Chondrocyte (in vitro differentiated cells): ENCODE measurements around the gene PHKG2. TPM values are rescaled to one million over a fixed set of nuclear protein-coding genes. Genes with fewer than 3 reads are reported as not detected.

ENCODE experiments used
- DNase-seq: peaks from one replicate; pipeline ENCODE4 v3.0.0; 2021; ENCODE audit warnings: mixed read lengths, low spot score
- H3K27ac Mint-ChIP-seq: one replicate; pipeline ENCODE4 v1.8.0; 2021; ENCODE audit warnings: mild to moderate bottlenecking, moderate library complexity, mixed read lengths; ENCODE audit not compliant: unreplicated experiment
- H3K27me3 Mint-ChIP-seq: 2 replicates; pipeline ENCODE4 v1.8.0; 2021; ENCODE audit warnings: low read depth, mixed read lengths
- H3K36me3 Mint-ChIP-seq: 2 replicates; pipeline ENCODE4 v1.8.0; 2021; ENCODE audit warnings: low read depth, mixed read lengths
- H3K4me1 Mint-ChIP-seq: 2 replicates; pipeline ENCODE4 v1.8.0; 2021; ENCODE audit warnings: low read depth, mild to moderate bottlenecking, mixed read lengths
- H3K4me3 Mint-ChIP-seq: one replicate; pipeline ENCODE4 v1.8.0; 2021; ENCODE audit warnings: mild to moderate bottlenecking, moderate library complexity, mixed read lengths; ENCODE audit not compliant: unreplicated experiment
- H3K9me3 Mint-ChIP-seq: 2 replicates; pipeline ENCODE4 v1.8.0; 2021; ENCODE audit warnings: low read depth, mixed read lengths
- total RNA-seq: library from RNA; stranded (reverse); gene quantifications from 3 replicates; pipeline ENCODE4 v1.2.1, GENCODE V29; 2021
- TF ChIP-seq, protein P1 (sequence below): fragments of 200-600 bp; sonication (generic); IDR thresholded peaks from 2 replicates; pipeline ENCODE4 v1.5.0; 2021; ENCODE audit warnings: antibody characterized with exemption, mild to moderate bottlenecking, moderate library complexity

The PHKG2 gene
- total RNA-seq, 1 donor from 2014 or later, result 19.0 TPM

DNA sequence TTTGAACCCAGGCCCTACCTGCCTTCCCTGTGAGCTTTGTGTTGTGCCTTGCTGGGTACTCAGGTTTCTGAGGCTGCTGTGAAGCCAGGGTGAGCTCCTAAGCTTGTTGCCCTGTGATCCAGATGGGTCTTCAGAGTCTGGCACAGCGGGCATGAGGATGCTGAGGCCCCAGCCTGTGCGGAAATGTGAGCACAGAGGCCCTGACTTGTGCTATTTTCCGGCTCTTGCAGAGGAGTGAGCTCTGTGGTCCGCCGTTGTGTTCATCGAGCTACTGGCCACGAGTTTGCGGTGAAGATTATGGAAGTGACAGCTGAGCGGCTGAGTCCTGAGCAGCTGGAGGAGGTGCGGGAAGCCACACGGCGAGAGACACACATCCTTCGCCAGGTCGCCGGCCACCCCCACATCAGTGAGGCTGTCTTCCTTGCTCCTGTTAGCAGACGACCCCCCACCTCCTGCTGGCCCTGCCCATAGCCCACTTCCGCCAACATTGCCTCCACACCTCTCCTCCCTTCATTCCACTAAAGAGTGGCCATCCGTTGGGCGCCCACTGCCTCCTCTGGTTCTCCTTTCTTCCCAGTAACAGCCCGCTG, 2.7 kb downstream of the PHKG2 start:
- TF ChIP-seq, protein P1, sequence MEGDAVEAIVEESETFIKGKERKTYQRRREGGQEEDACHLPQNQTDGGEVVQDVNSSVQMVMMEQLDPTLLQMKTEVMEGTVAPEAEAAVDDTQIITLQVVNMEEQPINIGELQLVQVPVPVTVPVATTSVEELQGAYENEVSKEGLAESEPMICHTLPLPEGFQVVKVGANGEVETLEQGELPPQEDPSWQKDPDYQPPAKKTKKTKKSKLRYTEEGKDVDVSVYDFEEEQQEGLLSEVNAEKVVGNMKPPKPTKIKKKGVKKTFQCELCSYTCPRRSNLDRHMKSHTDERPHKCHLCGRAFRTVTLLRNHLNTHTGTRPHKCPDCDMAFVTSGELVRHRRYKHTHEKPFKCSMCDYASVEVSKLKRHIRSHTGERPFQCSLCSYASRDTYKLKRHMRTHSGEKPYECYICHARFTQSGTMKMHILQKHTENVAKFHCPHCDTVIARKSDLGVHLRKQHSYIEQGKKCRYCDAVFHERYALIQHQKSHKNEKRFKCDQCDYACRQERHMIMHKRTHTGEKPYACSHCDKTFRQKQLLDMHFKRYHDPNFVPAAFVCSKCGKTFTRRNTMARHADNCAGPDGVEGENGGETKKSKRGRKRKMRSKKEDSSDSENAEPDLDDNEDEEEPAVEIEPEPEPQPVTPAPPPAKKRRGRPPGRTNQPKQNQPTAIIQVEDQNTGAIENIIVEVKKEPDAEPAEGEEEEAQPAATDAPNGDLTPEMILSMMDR, result no peak

DNA sequence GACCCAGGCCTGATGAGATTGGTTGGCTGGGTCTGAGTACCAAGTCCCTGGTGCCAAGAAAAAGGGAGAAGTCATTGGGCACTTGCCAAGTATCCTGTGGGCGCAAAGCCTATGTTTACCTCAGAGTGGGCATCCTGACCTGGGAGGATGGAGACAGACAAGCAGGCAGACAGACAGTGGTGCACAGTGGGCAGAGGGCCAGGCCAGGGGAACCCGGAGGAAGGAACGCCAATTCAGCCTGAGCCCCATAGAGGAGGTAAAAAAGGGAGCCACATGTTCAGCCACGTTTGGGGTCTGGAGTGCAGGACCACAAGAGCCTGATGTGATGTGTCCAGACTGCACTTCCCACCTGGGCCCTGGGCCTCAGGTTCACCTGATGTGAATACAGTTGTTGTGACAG, 5.4 kb downstream of the PHKG2 start:
- DNase-seq, result no peak
- peaks cover 15% of the 10 kb centered on the region for H3K4me1 Mint-ChIP-seq
- no peak overlapping the region for H3K4me3 Mint-ChIP-seq
- H3K27me3 Mint-ChIP-seq, result no peaks in the 10 kb centered on the region
- H3K9me3 Mint-ChIP-seq, result no peaks in the 10 kb centered on the region
- no peak overlapping the region for H3K27ac Mint-ChIP-seq
- TF ChIP-seq, protein P1, result no peak
- H3K36me3 Mint-ChIP-seq, result peaks cover 11% of the 10 kb centered on the region

More for the DNA sequence above, 2.7 kb downstream of the PHKG2 start:
- H3K36me3 Mint-ChIP-seq, result peaks cover 9% of the 10 kb centered on the region
- H3K4me1 Mint-ChIP-seq, result peaks cover 25% of the 10 kb centered on the region
- H3K9me3 Mint-ChIP-seq, result no peaks in the 10 kb centered on the region
- no peak overlapping the region for H3K27ac Mint-ChIP-seq
- H3K27me3 Mint-ChIP-seq, result no peaks in the 10 kb centered on the region
- H3K4me3 Mint-ChIP-seq, result no peak overlapping the region
- no peak for DNase-seq

DNA sequence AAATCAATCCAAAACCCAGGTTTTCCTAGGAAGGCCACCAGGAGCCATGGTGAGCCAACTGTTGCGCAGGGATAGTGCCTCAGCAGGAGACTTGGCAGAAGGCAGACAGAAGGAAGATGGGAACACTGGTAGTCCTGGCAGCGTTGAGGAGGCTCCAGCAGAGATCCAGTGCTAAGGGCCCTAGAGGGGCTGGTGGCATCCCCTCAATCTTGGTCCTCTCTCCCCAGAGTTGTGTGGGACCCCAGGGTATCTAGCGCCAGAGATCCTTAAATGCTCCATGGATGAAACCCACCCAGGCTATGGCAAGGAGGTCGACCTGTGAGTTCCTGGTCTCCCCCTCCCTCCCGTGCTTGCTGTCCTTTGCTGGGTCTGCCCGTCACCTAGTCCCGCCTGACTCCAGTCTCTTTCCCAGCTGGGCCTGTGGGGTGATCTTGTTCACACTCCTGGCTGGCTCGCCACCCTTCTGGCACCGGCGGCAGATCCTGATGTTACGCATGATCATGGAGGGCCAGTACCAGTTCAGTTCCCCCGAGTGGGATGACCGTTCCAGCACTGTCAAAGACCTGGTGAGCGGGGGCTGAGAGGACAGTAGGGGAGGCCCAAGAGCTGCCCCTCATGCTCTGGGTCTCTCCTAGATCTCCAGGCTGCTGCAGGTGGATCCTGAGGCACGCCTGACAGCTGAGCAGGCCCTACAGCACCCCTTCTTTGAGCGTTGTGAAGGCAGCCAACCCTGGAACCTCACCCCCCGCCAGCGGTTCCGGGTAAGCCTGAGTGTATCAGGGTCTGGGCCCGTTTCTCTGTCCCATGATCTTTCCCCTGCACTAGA, 7.9 kb downstream of the PHKG2 start:
- H3K9me3 Mint-ChIP-seq, result no peaks in the 10 kb centered on the region
- H3K27me3 Mint-ChIP-seq, result no peaks in the 10 kb centered on the region
- H3K36me3 Mint-ChIP-seq, result peaks cover 11% of the 10 kb centered on the region
- H3K27ac Mint-ChIP-seq, result no peak overlapping the region
- peak; percentile 79 for DNase-seq
- H3K4me1 Mint-ChIP-seq, result peaks cover 12% of the 10 kb centered on the region
- TF ChIP-seq, protein P1, result no peak
- H3K4me3 Mint-ChIP-seq, result no peak overlapping the region

DNA sequence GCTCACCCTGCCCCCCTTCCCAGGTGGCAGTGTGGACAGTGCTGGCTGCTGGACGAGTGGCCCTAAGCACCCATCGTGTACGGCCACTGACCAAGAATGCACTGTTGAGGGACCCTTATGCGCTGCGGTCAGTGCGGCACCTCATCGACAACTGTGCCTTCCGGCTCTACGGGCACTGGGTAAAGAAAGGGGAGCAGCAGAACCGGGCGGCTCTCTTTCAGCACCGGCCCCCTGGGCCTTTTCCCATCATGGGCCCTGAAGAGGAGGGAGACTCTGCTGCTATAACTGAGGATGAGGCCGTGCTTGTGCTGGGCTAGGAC, 8.5 kb downstream of the PHKG2 start:
- Mint-ChIP-seq H3K27me3 (no peaks in the 10 kb centered on the region), H3K4me3 (no peak overlapping the region), H3K9me3 (no peaks in the 10 kb centered on the region), H3K36me3 (peaks cover 7% of the 10 kb centered on the region), H3K27ac (no peak overlapping the region), H3K4me1 (peaks cover 14% of the 10 kb centered on the region)
- peak; percentile 78 for DNase-seq
- TF ChIP-seq, protein P1, result no peak

DNA sequence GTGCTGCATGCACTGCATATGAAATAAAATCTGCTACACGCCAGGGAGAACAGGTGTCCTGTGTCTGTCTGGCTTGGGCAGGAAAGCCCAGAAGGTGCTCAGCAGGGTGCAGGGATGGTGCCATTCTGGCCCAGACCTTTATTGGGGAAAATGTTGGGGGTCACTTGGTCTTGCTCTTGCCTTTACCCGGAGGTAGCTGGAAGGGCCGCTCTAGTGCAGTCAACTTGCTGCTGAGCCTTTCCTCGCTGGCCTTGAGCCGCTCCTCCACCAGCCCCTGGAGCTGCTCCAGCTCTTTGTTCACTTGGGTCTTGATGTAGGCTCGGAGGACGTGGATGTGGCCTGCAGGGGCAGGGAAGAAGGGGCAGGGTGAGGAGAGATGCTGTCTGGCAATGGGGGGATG, 9.1 kb downstream of the PHKG2 start:
- Mint-ChIP-seq H3K36me3 (peaks cover 7% of the 10 kb centered on the region), H3K27me3 (no peaks in the 10 kb centered on the region), H3K4me3 (no peak overlapping the region), H3K9me3 (no peaks in the 10 kb centered on the region), H3K4me1 (peaks cover 14% of the 10 kb centered on the region), H3K27ac (no peak overlapping the region)
- TF ChIP-seq, protein P1, result no peak
- peak; percentile 63 for DNase-seq
